SK-N-SH treated with all-trans-retinoic acid at 6 μM for 48 hours (cell line): ENCODE measurements around the gene EMSY.

Source experiments
- ATAC-seq: fragments of 200-7000 bp; cut with Tn5 transposase; 3 replicates; pipeline ENCODE4 v1.9.1; 2020; ENCODE audit warnings: mild to moderate bottlenecking, moderate library complexity
- ARNTL ChIP-seq: fragments of 450-650 bp; formaldehyde crosslinking; IDR thresholded peaks from 2 replicates; pipeline ENCODE4 v1.5.0; 2020; ENCODE audit warnings: low read depth, mild to moderate bottlenecking, moderate library complexity, borderline replicate concordance
- BACH2 ChIP-seq: fragments of 250-450 bp; sonication (Bioruptor Pico); IDR thresholded peaks from 2 replicates; pipeline ENCODE4 v1.9.0; 2021; ENCODE audit warnings: mild to moderate bottlenecking, borderline replicate concordance
- PPARA ChIP-seq: fragments of 250-450 bp; sonication (Bioruptor Pico); IDR thresholded peaks from 2 replicates; pipeline ENCODE4 v1.5.0; 2020; ENCODE audit warnings: mild to moderate bottlenecking, borderline replicate concordance
- RARB ChIP-seq: fragments of 250-450 bp; sonication (Bioruptor Pico); IDR thresholded peaks from 2 replicates; pipeline ENCODE4 v1.8.0; 2021; ENCODE audit warnings: mild to moderate bottlenecking, moderate library complexity
- SNAI2 ChIP-seq: fragments of 250-450 bp; sonication (Bioruptor Pico); IDR thresholded peaks from 2 replicates; pipeline ENCODE4 v1.5.0; 2020; ENCODE audit warnings: mild to moderate bottlenecking, moderate library complexity
- TCF4 ChIP-seq: fragments of 250-450 bp; sonication (Bioruptor Pico); IDR thresholded peaks from 2 replicates; pipeline ENCODE4 v1.8.0; 2021; ENCODE audit warnings: mild to moderate bottlenecking, moderate library complexity, borderline replicate concordance
- ZC3H10 ChIP-seq: fragments of 250-450 bp; sonication (Bioruptor Pico); IDR thresholded peaks from 2 replicates; pipeline ENCODE4 v1.5.1; 2021; ENCODE audit warnings: mild to moderate bottlenecking, moderate library complexity
- ZFP30 ChIP-seq: fragments of 450-650 bp; formaldehyde crosslinking; IDR thresholded peaks from 2 replicates; pipeline ENCODE4 v1.5.0; 2022; ENCODE audit warnings: mild to moderate bottlenecking, moderate library complexity
- ZNF565 ChIP-seq: fragments of 450-650 bp; formaldehyde crosslinking; conservative IDR thresholded peaks from 2 replicates; pipeline ENCODE4 v1.5.0; 2020; ENCODE audit warnings: low read depth, mild to moderate bottlenecking, moderate library complexity
- ZNF70 ChIP-seq: fragments of 450-650 bp; formaldehyde crosslinking; IDR thresholded peaks from 2 replicates; pipeline ENCODE4 v1.5.0; 2020; ENCODE audit warnings: mild to moderate bottlenecking, moderate library complexity
- ZNF8 ChIP-seq: fragments of 450-650 bp; formaldehyde crosslinking; IDR thresholded peaks from 2 replicates; pipeline ENCODE4 v1.5.0; 2020; ENCODE audit warnings: mild to moderate bottlenecking, moderate library complexity
- TF ChIP-seq, protein P1 (sequence below): fragments of 250-450 bp; sonication (Bioruptor Pico); IDR thresholded peaks from 2 replicates; pipeline ENCODE4 v1.5.0; 2020; ENCODE audit warnings: mild to moderate bottlenecking, moderate library complexity
- TF ChIP-seq, protein P2 (sequence below): fragments of 250-450 bp; sonication (Bioruptor Pico); IDR thresholded peaks from 2 replicates; pipeline ENCODE4 v1.8.0; 2020; ENCODE audit warnings: mild to moderate bottlenecking, moderate library complexity, borderline replicate concordance
- TF ChIP-seq, protein P3 (sequence below): fragments of 250-450 bp; sonication (Bioruptor Pico); IDR thresholded peaks from 2 replicates; pipeline ENCODE4 v1.5.1; 2020; ENCODE audit warnings: low read depth, mild to moderate bottlenecking, moderate library complexity
- TF ChIP-seq, protein P4 (sequence below): fragments of 250-450 bp; sonication (Bioruptor Pico); IDR thresholded peaks from 2 replicates; pipeline ENCODE4 v1.5.1; 2021; ENCODE audit warnings: mild to moderate bottlenecking, moderate library complexity
- TF ChIP-seq, protein P5 (sequence below): fragments of 250-450 bp; sonication (Bioruptor Pico); IDR thresholded peaks from 2 replicates; pipeline ENCODE4 v1.8.0; 2021; ENCODE audit warnings: low read depth, mild to moderate bottlenecking, moderate library complexity, borderline replicate concordance

Gene EMSY

DNA sequence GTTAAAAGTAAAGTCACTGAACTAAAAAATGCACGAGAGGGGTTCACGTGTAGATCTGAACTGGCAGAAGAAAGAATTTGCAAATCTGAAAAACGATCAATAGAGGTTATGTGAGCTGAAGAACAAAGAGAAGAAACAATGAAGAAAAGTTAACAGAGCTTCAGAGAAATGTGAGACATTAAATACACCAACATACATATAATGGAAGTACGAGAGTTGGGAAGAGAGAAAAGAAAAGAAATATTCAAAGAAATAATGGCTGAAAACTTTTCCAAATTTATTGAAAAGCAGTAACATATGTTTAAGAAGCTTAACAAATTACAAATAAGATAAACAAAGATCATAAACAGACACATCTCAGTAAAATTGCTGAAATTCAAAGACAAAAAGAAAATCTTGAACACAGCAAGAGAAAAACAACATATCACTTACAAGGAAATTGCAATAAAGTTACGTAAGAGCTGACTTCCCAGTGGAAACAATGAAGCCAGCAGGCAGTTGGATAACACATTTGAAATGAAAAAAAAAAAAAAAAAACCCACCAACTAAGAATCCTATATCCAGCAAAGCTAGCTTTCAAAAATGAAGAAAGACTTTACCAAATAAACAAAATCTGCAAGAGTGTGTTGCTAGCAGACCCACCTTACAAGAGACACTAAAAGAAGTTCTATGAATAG lies 56.8 kb downstream of the EMSY start:
- TF ChIP-seq SNAI2 (CRISPR knock-in tag) (no peak), BACH2 (CRISPR knock-in tag) (no peak), TCF4 (no peak)
- TF ChIP-seq, protein P1, sequence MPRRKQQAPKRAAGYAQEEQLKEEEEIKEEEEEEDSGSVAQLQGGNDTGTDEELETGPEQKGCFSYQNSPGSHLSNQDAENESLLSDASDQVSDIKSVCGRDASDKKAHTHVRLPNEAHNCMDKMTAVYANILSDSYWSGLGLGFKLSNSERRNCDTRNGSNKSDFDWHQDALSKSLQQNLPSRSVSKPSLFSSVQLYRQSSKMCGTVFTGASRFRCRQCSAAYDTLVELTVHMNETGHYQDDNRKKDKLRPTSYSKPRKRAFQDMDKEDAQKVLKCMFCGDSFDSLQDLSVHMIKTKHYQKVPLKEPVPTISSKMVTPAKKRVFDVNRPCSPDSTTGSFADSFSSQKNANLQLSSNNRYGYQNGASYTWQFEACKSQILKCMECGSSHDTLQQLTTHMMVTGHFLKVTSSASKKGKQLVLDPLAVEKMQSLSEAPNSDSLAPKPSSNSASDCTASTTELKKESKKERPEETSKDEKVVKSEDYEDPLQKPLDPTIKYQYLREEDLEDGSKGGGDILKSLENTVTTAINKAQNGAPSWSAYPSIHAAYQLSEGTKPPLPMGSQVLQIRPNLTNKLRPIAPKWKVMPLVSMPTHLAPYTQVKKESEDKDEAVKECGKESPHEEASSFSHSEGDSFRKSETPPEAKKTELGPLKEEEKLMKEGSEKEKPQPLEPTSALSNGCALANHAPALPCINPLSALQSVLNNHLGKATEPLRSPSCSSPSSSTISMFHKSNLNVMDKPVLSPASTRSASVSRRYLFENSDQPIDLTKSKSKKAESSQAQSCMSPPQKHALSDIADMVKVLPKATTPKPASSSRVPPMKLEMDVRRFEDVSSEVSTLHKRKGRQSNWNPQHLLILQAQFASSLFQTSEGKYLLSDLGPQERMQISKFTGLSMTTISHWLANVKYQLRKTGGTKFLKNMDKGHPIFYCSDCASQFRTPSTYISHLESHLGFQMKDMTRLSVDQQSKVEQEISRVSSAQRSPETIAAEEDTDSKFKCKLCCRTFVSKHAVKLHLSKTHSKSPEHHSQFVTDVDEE (CRISPR knock-in tag) = no peak
- TF ChIP-seq, protein P2, sequence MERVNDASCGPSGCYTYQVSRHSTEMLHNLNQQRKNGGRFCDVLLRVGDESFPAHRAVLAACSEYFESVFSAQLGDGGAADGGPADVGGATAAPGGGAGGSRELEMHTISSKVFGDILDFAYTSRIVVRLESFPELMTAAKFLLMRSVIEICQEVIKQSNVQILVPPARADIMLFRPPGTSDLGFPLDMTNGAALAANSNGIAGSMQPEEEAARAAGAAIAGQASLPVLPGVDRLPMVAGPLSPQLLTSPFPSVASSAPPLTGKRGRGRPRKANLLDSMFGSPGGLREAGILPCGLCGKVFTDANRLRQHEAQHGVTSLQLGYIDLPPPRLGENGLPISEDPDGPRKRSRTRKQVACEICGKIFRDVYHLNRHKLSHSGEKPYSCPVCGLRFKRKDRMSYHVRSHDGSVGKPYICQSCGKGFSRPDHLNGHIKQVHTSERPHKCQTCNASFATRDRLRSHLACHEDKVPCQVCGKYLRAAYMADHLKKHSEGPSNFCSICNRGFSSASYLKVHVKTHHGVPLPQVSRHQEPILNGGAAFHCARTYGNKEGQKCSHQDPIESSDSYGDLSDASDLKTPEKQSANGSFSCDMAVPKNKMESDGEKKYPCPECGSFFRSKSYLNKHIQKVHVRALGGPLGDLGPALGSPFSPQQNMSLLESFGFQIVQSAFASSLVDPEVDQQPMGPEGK (CRISPR knock-in tag) = no peak
- ATAC-seq = no peak

DNA sequence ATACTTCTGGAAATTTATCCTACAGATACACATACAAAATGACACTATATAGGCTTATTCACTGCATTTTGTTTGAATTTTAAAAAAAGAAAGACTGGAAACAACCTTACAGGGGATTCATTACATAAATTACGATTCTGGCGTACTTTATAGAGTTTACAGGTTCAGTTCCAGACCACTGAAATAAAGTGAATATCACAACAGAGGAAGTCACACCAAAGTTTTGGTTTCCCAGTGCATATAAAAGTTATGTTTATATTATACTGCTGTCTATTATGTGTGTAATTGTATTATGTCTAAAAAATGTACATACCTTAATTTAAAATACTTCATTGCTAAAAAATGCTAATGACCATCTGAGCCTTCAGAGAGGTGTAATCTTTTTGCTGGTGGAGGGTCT lies 62.0 kb downstream of the EMSY start:
- no peak for ATAC-seq
- TF ChIP-seq ZC3H10 (no peak), ZNF70 (CRISPR knock-in tag) (no peak), ZNF8 (CRISPR knock-in tag) (no peak), TCF4 (no peak), PPARA (CRISPR knock-in tag) (no peak), ZNF565 (no peak), ZFP30 (CRISPR knock-in tag) (no peak), RARB (CRISPR knock-in tag) (no peak), ARNTL (CRISPR knock-in tag) (no peak)
- TF ChIP-seq, protein P3, sequence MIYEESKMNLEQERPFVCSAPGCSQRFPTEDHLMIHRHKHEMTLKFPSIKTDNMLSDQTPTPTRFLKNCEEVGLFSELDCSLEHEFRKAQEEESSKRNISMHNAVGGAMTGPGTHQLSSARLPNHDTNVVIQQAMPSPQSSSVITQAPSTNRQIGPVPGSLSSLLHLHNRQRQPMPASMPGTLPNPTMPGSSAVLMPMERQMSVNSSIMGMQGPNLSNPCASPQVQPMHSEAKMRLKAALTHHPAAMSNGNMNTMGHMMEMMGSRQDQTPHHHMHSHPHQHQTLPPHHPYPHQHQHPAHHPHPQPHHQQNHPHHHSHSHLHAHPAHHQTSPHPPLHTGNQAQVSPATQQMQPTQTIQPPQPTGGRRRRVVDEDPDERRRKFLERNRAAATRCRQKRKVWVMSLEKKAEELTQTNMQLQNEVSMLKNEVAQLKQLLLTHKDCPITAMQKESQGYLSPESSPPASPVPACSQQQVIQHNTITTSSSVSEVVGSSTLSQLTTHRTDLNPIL = no peak
- TF ChIP-seq, protein P1 (CRISPR knock-in tag) = no peak
- TF ChIP-seq, protein P4, sequence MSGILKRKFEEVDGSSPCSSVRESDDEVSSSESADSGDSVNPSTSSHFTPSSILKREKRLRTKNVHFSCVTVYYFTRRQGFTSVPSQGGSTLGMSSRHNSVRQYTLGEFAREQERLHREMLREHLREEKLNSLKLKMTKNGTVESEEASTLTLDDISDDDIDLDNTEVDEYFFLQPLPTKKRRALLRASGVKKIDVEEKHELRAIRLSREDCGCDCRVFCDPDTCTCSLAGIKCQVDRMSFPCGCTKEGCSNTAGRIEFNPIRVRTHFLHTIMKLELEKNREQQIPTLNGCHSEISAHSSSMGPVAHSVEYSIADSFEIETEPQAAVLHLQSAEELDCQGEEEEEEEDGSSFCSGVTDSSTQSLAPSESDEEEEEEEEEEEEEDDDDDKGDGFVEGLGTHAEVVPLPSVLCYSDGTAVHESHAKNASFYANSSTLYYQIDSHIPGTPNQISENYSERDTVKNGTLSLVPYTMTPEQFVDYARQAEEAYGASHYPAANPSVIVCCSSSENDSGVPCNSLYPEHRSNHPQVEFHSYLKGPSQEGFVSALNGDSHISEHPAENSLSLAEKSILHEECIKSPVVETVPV (CRISPR knock-in tag) = no peak
- TF ChIP-seq, protein P2 (CRISPR knock-in tag) = no peak
- TF ChIP-seq, protein P5, sequence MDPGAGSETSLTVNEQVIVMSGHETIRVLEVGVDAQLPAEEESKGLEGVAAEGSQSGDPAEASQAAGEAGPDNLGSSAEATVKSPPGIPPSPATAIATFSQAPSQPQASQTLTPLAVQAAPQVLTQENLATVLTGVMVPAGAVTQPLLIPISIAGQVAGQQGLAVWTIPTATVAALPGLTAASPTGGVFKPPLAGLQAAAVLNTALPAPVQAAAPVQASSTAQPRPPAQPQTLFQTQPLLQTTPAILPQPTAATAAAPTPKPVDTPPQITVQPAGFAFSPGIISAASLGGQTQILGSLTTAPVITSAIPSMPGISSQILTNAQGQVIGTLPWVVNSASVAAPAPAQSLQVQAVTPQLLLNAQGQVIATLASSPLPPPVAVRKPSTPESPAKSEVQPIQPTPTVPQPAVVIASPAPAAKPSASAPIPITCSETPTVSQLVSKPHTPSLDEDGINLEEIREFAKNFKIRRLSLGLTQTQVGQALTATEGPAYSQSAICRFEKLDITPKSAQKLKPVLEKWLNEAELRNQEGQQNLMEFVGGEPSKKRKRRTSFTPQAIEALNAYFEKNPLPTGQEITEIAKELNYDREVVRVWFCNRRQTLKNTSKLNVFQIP = no peak
